ENCODE results near the gene DZIP3. TPM values are rescaled to one million over a fixed set of nuclear protein-coding genes. Genes with fewer than 3 reads are reported as not detected.
"Not testable (repeated sequence)": the region's sequence is repeated elsewhere in the genome, so short reads cannot be mapped to it uniquely, and the experiment has no call there.

The DZIP3 gene
- total RNA-seq, 3 donors from 2014 or later (not counting 1 experiment from before 2014, with no cell fraction given) = 12.0 to 24.8 (median 20.8) TPM

DNA sequence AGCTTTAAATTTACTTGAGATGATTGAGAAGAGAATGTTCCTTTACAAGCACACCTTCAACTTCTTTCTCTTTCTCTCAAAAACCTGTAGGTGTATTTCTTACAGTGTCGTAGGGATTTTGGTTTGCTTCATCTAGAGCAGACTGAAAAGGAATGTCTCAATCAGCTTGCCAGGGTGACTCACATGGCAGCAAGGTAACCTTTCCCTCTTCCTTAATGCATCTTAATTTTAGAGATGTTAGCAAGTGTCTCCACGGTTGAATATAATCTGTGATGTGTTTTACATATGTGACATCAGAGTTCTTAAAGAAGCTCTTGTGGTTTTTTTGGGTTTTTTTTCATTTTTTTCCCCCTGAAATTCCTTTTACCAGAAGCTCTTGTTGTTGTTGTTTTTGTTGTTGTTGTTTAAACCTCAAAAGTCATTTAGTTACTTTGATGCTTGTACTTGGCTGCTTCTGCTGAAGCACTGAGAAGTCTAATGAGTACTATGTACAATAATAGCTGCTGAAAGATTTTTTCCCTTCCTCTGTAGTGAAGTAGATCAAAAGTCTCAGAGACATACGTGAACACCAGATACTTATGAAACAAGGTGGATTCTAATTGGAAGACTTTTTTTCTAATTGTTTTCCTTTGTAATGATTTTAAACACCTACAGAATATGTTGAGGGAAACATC is 84.6 kb downstream of the DZIP3 start:
- Mint-ChIP-seq H3K4me3 (no peak overlapping the region), H3K4me1 (no peaks in the 10 kb centered on the region), H3K27ac (no peak overlapping the region), H3K9me3 (no peaks in the 10 kb centered on the region), H3K27me3 (ENCODE audit: low read depth in 2 of 2) (no peaks in the 10 kb centered on the region), H3K36me3 (no peaks in the 10 kb centered on the region)
- DNase-seq = no peak
- 86% methylated on average over 1 of the region's 3 CpGs for WGBS (ENCODE audit: insufficient coverage)
- Histone ChIP-seq H3K36me3 (ENCODE audit: control insufficient read depth, insufficient read depth, low read length) (peaks cover 10% of the 10 kb centered on the region), H3K4me3 (ENCODE audit: low read length) (no peak overlapping the region), H3K4me1 (ENCODE audit: control insufficient read depth, insufficient read depth, low read length) (no peaks in the 10 kb centered on the region), H3K9me3 (ENCODE audit: control insufficient read depth, insufficient read depth, low read length) (no peaks in the 10 kb centered on the region), H3K27ac (ENCODE audit: low read length) (no peak overlapping the region), H3K27me3 (ENCODE audit: control insufficient read depth, insufficient read depth, low read length) (no peaks in the 10 kb centered on the region)
- ATAC-seq = no peak
- TF ChIP-seq, protein P1, sequence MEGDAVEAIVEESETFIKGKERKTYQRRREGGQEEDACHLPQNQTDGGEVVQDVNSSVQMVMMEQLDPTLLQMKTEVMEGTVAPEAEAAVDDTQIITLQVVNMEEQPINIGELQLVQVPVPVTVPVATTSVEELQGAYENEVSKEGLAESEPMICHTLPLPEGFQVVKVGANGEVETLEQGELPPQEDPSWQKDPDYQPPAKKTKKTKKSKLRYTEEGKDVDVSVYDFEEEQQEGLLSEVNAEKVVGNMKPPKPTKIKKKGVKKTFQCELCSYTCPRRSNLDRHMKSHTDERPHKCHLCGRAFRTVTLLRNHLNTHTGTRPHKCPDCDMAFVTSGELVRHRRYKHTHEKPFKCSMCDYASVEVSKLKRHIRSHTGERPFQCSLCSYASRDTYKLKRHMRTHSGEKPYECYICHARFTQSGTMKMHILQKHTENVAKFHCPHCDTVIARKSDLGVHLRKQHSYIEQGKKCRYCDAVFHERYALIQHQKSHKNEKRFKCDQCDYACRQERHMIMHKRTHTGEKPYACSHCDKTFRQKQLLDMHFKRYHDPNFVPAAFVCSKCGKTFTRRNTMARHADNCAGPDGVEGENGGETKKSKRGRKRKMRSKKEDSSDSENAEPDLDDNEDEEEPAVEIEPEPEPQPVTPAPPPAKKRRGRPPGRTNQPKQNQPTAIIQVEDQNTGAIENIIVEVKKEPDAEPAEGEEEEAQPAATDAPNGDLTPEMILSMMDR (IDR thresholded peaks at IDR 0.05) = no peak
- intact Hi-C loops (cut with micrococcal nuclease) = no loop called here

DNA sequence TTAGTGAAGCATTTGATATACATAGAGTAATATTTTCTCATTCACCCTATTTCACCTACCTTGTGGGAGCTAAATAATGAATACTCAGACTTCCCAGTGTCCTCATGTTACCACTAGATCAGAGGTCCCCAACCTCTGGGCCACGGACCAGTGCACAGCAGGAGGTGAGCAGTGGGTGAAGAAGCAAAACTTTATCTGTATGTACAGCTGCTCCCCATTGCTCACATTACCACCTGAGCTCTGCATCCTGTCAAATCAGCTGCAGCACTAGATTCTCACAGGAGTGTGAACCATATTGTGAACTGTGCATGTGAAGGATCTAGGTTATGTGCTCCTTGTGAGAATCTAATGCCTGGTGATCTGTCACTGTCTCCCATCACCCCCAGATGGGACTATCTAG is 88.3 kb downstream of the DZIP3 start:
- Mint-ChIP-seq H3K4me3 (no peak overlapping the region), H3K4me1 (no peaks in the 10 kb centered on the region), H3K9me3 (no peaks in the 10 kb centered on the region), H3K27ac (no peak overlapping the region), H3K27me3 (ENCODE audit: low read depth in 2 of 2) (no peaks in the 10 kb centered on the region), H3K36me3 (no peaks in the 10 kb centered on the region)
- 86% methylated on average over 1 of the region's 1 CpG for WGBS (ENCODE audit: insufficient coverage)
- TF ChIP-seq, protein P1 (IDR thresholded peaks at IDR 0.05) = no peak
- intact Hi-C loops (cut with micrococcal nuclease) = no loop called here
- DNase-seq (no peak), ATAC-seq (no peak)
- no peak overlapping the region for H3K4me3 ChIP-seq (ENCODE audit: low read length)
- no peaks in the 10 kb centered on the region for H3K27me3 ChIP-seq (ENCODE audit: control insufficient read depth, insufficient read depth, low read length)
- H3K9me3 ChIP-seq (ENCODE audit: control insufficient read depth, insufficient read depth, low read length) = no peaks in the 10 kb centered on the region
- no peak overlapping the region for H3K27ac ChIP-seq (ENCODE audit: low read length)
- H3K4me1 ChIP-seq (ENCODE audit: control insufficient read depth, insufficient read depth, low read length) = no peaks in the 10 kb centered on the region
- peaks cover 10% of the 10 kb centered on the region for H3K36me3 ChIP-seq (ENCODE audit: control insufficient read depth, insufficient read depth, low read length)

DNA sequence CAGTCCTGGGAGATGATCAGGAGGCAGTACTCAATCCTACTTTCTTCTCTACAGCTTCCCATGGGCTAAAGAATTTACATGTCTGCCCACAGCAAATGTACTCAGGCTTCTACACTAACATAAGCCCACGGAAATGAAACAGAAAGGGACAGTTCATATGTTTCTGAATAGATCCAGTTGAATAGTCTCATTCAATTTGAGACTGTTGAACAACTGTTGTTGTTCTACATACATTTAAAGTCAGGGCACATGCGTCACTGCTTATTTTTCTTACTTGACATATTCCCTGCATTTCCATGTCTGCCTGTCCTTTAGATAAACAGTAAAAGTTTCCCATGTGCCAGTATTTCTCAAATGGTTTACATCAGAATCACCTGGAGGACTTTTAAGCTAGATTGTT is 102.8 kb downstream of the DZIP3 start:
- WGBS (ENCODE audit: insufficient coverage) = 95% methylated on average over 1 of the region's 2 CpGs
- intact Hi-C loops (cut with micrococcal nuclease); H3K27me3 Mint-ChIP-seq (ENCODE audit: low read depth in 2 of 2): not testable (repeated sequence)

DNA sequence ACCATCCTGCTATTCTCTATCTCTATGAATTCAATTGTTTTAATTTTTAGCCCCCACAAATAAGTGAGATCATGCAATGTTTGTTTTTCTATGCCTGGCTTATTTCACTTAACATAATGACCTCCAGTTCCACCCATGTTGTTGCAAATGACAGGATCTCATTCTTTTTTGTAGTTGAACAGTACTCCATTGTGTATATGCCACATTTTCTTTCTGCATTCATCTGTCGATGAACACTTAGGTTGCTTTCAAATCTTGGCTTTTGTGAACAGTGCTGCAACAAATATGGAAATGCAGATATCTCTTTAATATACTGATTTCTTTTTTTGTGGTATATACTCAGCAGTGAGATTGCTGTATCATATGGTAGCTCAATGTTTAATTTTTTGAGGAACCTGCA is 108.9 kb downstream of the DZIP3 start:
- no peaks in the 10 kb centered on the region for H3K4me1 Mint-ChIP-seq
- H3K27ac Mint-ChIP-seq = no peak overlapping the region
- ATAC-seq (no peak), DNase-seq (no peak)
- no peak overlapping the region for H3K27ac ChIP-seq (ENCODE audit: low read length)
- intact Hi-C loops (cut with micrococcal nuclease) = no loop called here
- WGBS (ENCODE audit: insufficient coverage) = no CpG with 5 or more reads among the region's 1 CpG
- H3K9me3 Mint-ChIP-seq = peaks cover 3 to 8% of the 10 kb centered on the region in 2 donors
- H3K9me3 ChIP-seq (ENCODE audit: control insufficient read depth, insufficient read depth, low read length) = no peaks in the 10 kb centered on the region
- no peaks in the 10 kb centered on the region for H3K27me3 ChIP-seq (ENCODE audit: control insufficient read depth, insufficient read depth, low read length)
- no peak overlapping the region for H3K4me3 Mint-ChIP-seq
- no peak overlapping the region for H3K4me3 ChIP-seq (ENCODE audit: low read length)
- no peaks in the 10 kb centered on the region for H3K4me1 ChIP-seq (ENCODE audit: control insufficient read depth, insufficient read depth, low read length)
- TF ChIP-seq, protein P1 (IDR thresholded peaks at IDR 0.05) = no peak
- H3K36me3 ChIP-seq (ENCODE audit: control insufficient read depth, insufficient read depth, low read length) = peaks cover 6% of the 10 kb centered on the region
- peaks cover 0 to 3% of the 10 kb centered on the region in 2 donors for H3K27me3 Mint-ChIP-seq (ENCODE audit: low read depth in 2 of 2)
- peaks cover 24% of the 10 kb centered on the region for H3K36me3 Mint-ChIP-seq

More for the DNA sequence above, 102.8 kb downstream of the DZIP3 start:
- H3K27ac ChIP-seq (ENCODE audit: low read length); DNase-seq; H3K27ac Mint-ChIP-seq; H3K4me3 ChIP-seq (ENCODE audit: low read length); H3K4me3 Mint-ChIP-seq; H3K4me1 Mint-ChIP-seq; H3K27me3 ChIP-seq (ENCODE audit: control insufficient read depth, insufficient read depth, low read length); H3K9me3 Mint-ChIP-seq; H3K9me3 ChIP-seq (ENCODE audit: control insufficient read depth, insufficient read depth, low read length); ATAC-seq; H3K4me1 ChIP-seq (ENCODE audit: control insufficient read depth, insufficient read depth, low read length): not testable (repeated sequence)
- peaks cover 30% of the 10 kb centered on the region for H3K36me3 Mint-ChIP-seq
- H3K36me3 ChIP-seq (ENCODE audit: control insufficient read depth, insufficient read depth, low read length) = peaks cover 41% of the 10 kb centered on the region

Data from natural killer cell (primary cell).